ENCODE data around the gene RALB.

The RALB gene

GRCh38 chr2:120269076-120269744, 16.6 kb downstream of the RALB start:
- DNase-seq = no peak

- no peak for DNase-seq
Measured at GRCh38 chr2:120269816-120270215, 17.2 kb downstream of the RALB start.

- no peak for DNase-seq
Measured at GRCh38 chr2:120271711-120272379, 19.2 kb downstream of the RALB start.

GRCh38 chr2:120272763-120273481, 20.3 kb downstream of the RALB start:
- DNase-seq = no peak

- no peak for DNase-seq
Measured at GRCh38 chr2:120275617-120276400, 23.2 kb downstream of the RALB start.

- no peak for DNase-seq
Measured at GRCh38 chr2:120277505-120278205, 25.0 kb downstream of the RALB start.

GRCh38 chr2:120278901-120279300, 26.2 kb downstream of the RALB start:
- DNase-seq = no peak

- no peak for DNase-seq
Measured at GRCh38 chr2:120279708-120280107, 27.1 kb downstream of the RALB start.

- no peak for DNase-seq
Measured at GRCh38 chr2:120283649-120284048, 31.0 kb downstream of the RALB start.

GRCh38 chr2:120285056-120285455, 32.4 kb downstream of the RALB start:
- DNase-seq = no peak

- no peak for DNase-seq
Measured at GRCh38 chr2:120287183-120288015, 34.7 kb downstream of the RALB start.

- no peak for DNase-seq
Measured at GRCh38 chr2:120288016-120288373, 35.3 kb downstream of the RALB start.

GRCh38 chr2:120289221-120289906, 36.7 kb downstream of the RALB start:
- DNase-seq = no peak

- no peak for DNase-seq
Measured at GRCh38 chr2:120290737-120291136, 38.1 kb downstream of the RALB start.

GRCh38 chr2:120291401-120292311, 39.0 kb downstream of the RALB start:
- no peak for DNase-seq

GRCh38 chr2:120293096-120294007, 40.7 kb downstream of the RALB start:
- DNase-seq = no peak

GRCh38 chr2:120294008-120294340, 41.3 kb downstream of the RALB start:
- DNase-seq = no peak

GRCh38 chr2:120298173-120298835, 45.7 kb downstream of the RALB start:
- no peak for DNase-seq

Data from activated T-cell treated with anti-CD3 and anti-CD28 coated beads, Interleukin-2, amount 50 U/mL, for 1 hour (primary cell).